Heart left ventricle (tissue), 16 donors: Measurements from ENCODE around the gene OAS2. TPM values are rescaled to one million over a fixed set of nuclear protein-coding genes. Genes with fewer than 3 reads are reported as not detected.
A peak's percentile ranks its signal among the peaks of the same experiment; 100 is the strongest.

Experiments used
- ATAC-seq, 4 donors: fragments of 200-7000 bp; cut with Tn5 transposase; one replicate each; pipeline ENCODE4 v1.9.1; 2020 to 2022; ENCODE audit warnings: moderate library complexity in 4 of 4, mild to moderate bottlenecking in 3 of 4, moderate number of reproducible peaks in 1 of 4
- DNase-seq, 5 donors: peaks; one replicate each; pipeline ENCODE4 v3.0.0-alpha.2; 2020
- H3K27ac ChIP-seq, 12 donors: fragments of 200-600 bp; sonication (generic) in 4 of 12; one replicate each; pipeline versions ENCODE4 v1.5.0 to v1.8.0; 2016 to 2022; ENCODE audit warnings: mild to moderate bottlenecking in 2 of 12
- H3K27me3 ChIP-seq, 9 donors: fragments of 200-600 bp; sonication (generic) in 2 of 9; one replicate each; pipeline versions ENCODE4 v1.5.1 to v1.8.0; 2016 to 2022; ENCODE audit warnings: mild to moderate bottlenecking in 3 of 9
- H3K36me3 ChIP-seq, 9 donors: fragments of 200-600 bp; sonication (generic) in 2 of 9; one replicate each; pipeline versions ENCODE4 v1.5.0 to v1.8.0; 2018 to 2022; ENCODE audit warnings: mild to moderate bottlenecking in 2 of 9
- H3K4me1 ChIP-seq, 12 donors: fragments of 200-600 bp; sonication (generic) in 4 of 12; one replicate each; pipeline versions ENCODE4 v1.5.0 to v1.8.0; 2016 to 2022; ENCODE audit warnings: mild to moderate bottlenecking in 3 of 12
- H3K4me3 ChIP-seq, 12 donors: fragments of 200-600 bp; sonication (generic) in 4 of 12; one replicate each; pipeline versions ENCODE4 v1.5.0 to v1.8.0; 2017 to 2022; ENCODE audit warnings: mild to moderate bottlenecking in 9 of 12, moderate library complexity in 4 of 12
- H3K9me3 ChIP-seq, 12 donors: fragments of 200-600 bp; sonication (generic) in 4 of 12; one replicate each; pipeline versions ENCODE4 v1.5.0 to v1.8.0; 2016 to 2022; ENCODE audit warnings: mild to moderate bottlenecking in 1 of 12
- POLR2A ChIP-seq, 2 donors: fragments of 450-650 bp; IDR thresholded peaks; one replicate each; pipeline ENCODE4 v1.6.1; 2017; ENCODE audit warnings: antibody characterized with exemption in 2 of 2, mild to moderate bottlenecking in 2 of 2, moderate library complexity in 2 of 2
- WGBS, 4 donors: extraction: QIAGEN DNeasy Blood & Tissue Kit in 2 of 4; methylation state at CpG; one replicate each; pipeline versions ENCODE4 v1.1.5 to v1.1.7; 2013 to 2018; 5-methylcytosine and 5-hydroxymethylcytosine counted together
- intact Hi-C, 10 donors: fragments of 100-400 bp; cut with DNase I; formaldehyde crosslinking; loops; one replicate each; pipeline versions ENCODE4 v1.11.1 to v1.14.2; 2022
- polyA plus RNA-seq, 2 donors: library from polyadenylated mRNA; stranded (reverse); fragments of 200-250 nt; gene quantifications; one replicate each; pipeline ENCODE4 v1.2.3, GENCODE V29; 2013
- total RNA-seq, 9 donors: library from RNA; depleted of rRNA in 2 of 9; stranded (reverse); fragments of >200 nt in 2 of 9; fragmentation: NEBNext Ultra II Directional in 3 of 9; extraction: Animal tissue kit (Norgen Biotek cat#: 25700) in 3 of 9; gene quantifications; one replicate each; pipeline versions ENCODE4 v1.1.0 to v1.2.4, GENCODE V29; 2016 to 2023
- TF ChIP-seq, protein P1 (sequence below), 12 donors: fragments of 200-600 bp; sonication (generic) in 4 of 12; IDR thresholded peaks; one replicate each; pipeline versions ENCODE4 v1.5.0 to v1.8.0; 2018 to 2022; ENCODE audit warnings: antibody characterized with exemption in 12 of 12, mild to moderate bottlenecking in 5 of 12
- donor health status: ischemic (EF 13 %, LVEDD 7.1; RV severe dilation, severe dysfunction).
- donor health status: healthy with polysubstance abuse.
- donor health status: DM: no; HTN: yes; CAD: no.
- donor health status: DM: no; HTN: no; CAD: no.
- donor health status: ischemic (EF 25% LVEDD 6.9; RV normal size, moderate dysfunction).
- donor health status: ischemic (EF 25% LVEDD 5.7; RV mildly dilated, moderate dysfunction).
- donor health status: healthy.
- donor health status: DM: yes; HTN: yes; CAD: no.
- donor health status: ischemic (EF 35%, LVEDD 5.7; RV mildly dilated, moderate dysfunction).
- donor health status: nonischemic (EF 11% LVEDD 7.7; RV severe dilation, severe dysfunction).
- donor health status: DM: yes; HTN: yes; CAD: no.
- donor health status: PGD.
- donor health status: ischemic (EF 29% LVEDD 5.4; RV normal size, mild dysfunction).
- donor health status: nonischemic (EF 23%, LVEDD 6.1; RV moderate dilation, normal function).

Gene OAS2
- total and polyA plus RNA-seq, 11 donors: 3.8 to 46.1 (median 7.3) TPM

DNA sequence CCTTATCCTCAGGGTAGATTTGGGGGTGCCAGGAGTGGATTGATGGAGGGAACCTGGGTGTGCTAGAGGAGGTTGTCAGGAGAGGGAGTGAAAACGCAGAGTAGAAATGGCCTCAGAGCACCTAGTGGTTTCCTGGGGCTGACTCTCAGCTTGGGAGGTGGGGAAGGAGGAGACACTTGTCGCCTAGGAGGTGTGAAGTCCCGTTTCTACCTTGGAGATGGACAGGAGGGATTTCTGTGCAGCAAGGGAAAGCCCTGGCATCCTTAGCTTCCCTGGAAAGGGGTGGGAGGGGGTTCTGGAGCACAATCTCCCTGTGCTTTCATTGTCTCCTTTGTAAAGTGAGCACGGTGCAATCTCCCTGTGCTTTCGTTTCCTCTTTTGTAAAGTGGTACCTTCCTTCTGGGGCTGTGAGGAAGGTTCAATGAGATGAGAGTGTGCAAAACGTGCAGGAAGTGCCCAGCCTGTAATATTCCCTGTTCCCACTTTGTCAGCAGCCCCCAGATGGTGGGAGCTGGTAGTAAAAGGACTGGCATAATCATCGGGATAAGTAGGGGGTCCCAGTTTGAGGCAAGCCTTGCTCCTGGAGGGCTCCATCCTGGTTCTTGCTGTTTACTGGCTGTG lies 38.4 kb upstream of the OAS2 start:
- TF ChIP-seq POLR2A (IDR thresholded peaks at IDR 0.05): no peak
- TF ChIP-seq, protein P1, sequence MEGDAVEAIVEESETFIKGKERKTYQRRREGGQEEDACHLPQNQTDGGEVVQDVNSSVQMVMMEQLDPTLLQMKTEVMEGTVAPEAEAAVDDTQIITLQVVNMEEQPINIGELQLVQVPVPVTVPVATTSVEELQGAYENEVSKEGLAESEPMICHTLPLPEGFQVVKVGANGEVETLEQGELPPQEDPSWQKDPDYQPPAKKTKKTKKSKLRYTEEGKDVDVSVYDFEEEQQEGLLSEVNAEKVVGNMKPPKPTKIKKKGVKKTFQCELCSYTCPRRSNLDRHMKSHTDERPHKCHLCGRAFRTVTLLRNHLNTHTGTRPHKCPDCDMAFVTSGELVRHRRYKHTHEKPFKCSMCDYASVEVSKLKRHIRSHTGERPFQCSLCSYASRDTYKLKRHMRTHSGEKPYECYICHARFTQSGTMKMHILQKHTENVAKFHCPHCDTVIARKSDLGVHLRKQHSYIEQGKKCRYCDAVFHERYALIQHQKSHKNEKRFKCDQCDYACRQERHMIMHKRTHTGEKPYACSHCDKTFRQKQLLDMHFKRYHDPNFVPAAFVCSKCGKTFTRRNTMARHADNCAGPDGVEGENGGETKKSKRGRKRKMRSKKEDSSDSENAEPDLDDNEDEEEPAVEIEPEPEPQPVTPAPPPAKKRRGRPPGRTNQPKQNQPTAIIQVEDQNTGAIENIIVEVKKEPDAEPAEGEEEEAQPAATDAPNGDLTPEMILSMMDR (IDR thresholded peaks at IDR 0.05): no peak
- Histone ChIP-seq H3K36me3 (peaks cover 0 to 38% (median 15%) of the 10 kb centered on the region in 9 donors), H3K27me3 (peaks cover 0 to 8% (median 0%) of the 10 kb centered on the region in 9 donors), H3K27ac (peak overlapping the region in 3 of 12 donors; percentile 58 to 86 (median 78)), H3K4me1 (peaks cover 0 to 34% (median 17%) of the 10 kb centered on the region in 12 donors), H3K4me3 (peak overlapping the region in 10 of 12 donors; percentile 10 to 95 (median 77)), H3K9me3 (peaks cover 0 to 3% (median 0%) of the 10 kb centered on the region in 12 donors)
- no peak for ATAC-seq
- DNase-seq: no peak
- intact Hi-C loops: loop anchor here in 1 of 10 donors (5.0 kb wide), 1 partner anchor 37 kb away; the partner anchor contains the start of gene OAS2
- WGBS, 4 donors: 28 to 45% (median 37%) methylated on average over 7 of the region's 7 CpGs

DNA sequence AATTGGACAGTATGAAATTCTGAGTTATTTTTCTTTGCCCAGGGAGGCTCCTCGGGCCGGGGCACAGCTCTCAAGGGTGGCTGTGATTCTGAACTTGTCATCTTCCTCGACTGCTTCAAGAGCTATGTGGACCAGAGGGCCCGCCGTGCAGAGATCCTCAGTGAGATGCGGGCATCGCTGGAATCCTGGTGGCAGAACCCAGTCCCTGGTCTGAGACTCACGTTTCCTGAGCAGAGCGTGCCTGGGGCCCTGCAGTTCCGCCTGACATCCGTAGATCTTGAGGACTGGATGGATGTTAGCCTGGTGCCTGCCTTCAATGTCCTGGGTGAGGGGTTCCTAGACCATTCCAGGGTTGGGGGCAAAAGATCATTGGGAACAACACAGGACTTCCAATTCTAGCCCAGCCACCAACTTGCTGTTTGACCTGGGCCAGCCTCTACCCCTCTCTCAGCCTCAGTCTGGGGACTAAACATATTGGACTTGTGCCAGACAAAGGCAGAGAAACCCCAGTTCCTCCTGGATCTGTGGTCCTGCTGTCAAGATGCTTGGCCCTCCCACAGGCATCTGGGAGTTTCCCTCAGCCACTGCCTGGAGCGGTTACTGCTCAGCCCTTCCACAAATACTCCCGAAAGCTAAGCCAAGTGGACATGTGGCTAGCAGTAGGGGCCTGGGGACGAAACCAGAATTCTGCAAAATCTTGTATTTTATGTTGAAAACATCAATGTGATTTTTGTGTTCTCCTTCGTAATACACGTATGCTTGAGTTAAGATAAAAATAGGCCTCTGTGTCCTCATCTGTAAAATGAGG lies 36.6 kb upstream of the OAS2 start:
- intact Hi-C loops: no loop called here
- peaks cover 0 to 8% (median 0%) of the 10 kb centered on the region in 9 donors for H3K27me3 ChIP-seq
- no peak overlapping the region for H3K4me3 ChIP-seq
- DNase-seq (no peak), ATAC-seq (no peak)
- WGBS, 4 donors: 80 to 89% (median 88%) methylated on average over 13 to 16 of the region's 16 CpGs
- no peaks in the 10 kb centered on the region for H3K9me3 ChIP-seq
- no peak overlapping the region for H3K27ac ChIP-seq
- no peak for TF ChIP-seq POLR2A (IDR thresholded peaks at IDR 0.05)
- TF ChIP-seq, protein P1 (IDR thresholded peaks at IDR 0.05): no peak
- peaks cover 0 to 34% (median 17%) of the 10 kb centered on the region in 12 donors for H3K4me1 ChIP-seq
- H3K36me3 ChIP-seq: peaks cover 0 to 57% (median 25%) of the 10 kb centered on the region in 9 donors

DNA sequence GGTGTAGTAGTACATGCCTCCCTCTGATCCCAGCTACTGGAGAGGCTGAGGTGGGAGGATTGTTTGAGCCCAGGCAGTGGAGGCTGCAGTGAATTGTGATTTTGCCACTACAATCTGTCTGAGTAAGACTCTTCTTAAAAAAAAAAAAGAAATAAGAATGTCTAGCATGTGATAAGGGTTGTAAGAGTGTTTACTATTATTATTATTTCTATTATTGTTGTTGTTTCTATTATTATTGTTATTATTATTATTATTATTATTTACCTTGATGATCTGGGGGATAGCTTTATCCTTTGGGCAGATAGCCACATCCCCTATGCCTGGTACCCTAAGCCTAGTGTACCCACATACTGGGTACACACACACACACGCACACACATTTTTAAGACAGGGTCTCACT lies 35.7 kb upstream of the OAS2 start:
- TF ChIP-seq, protein P1 (IDR thresholded peaks at IDR 0.05): no peak
- TF ChIP-seq POLR2A (IDR thresholded peaks at IDR 0.05): no peak
- intact Hi-C loops: no loop called here

More for the DNA sequence above, 35.7 kb upstream of the OAS2 start:
- H3K4me3 ChIP-seq: no peak overlapping the region
- H3K9me3 ChIP-seq: no peaks in the 10 kb centered on the region
- peaks cover 0 to 8% (median 0%) of the 10 kb centered on the region in 9 donors for H3K27me3 ChIP-seq
- ATAC-seq (no peak), DNase-seq (no peak)
- 98 to 100% (median 99%) methylated on average over 1 of the region's 1 CpG for WGBS, 4 donors
- H3K4me1 ChIP-seq: peaks cover 0 to 34% (median 17%) of the 10 kb centered on the region in 12 donors
- no peak overlapping the region for H3K27ac ChIP-seq
- peaks cover 0 to 65% (median 34%) of the 10 kb centered on the region in 9 donors for H3K36me3 ChIP-seq
